Esophagus squamous epithelium (tissue), 5 donors: ENCODE measurements around the gene ATP11A. TPM values are rescaled to one million over a fixed set of nuclear protein-coding genes. Genes with fewer than 3 reads are reported as not detected.

Experiments used
- DNase-seq: peaks from one replicate; lab custom pipeline; 2025; lab: John Stamatoyannopoulos, UW
- H3K27ac ChIP-seq, 4 donors: fragments of 200-600 bp; sonication (generic); one replicate each; pipeline ENCODE4 v1.5.1; 2016 to 2019; ENCODE audit warnings: mild to moderate bottlenecking in 1 of 4
- H3K27me3 ChIP-seq, 4 donors: fragments of 200-600 bp; sonication (generic); 1 replicate in 3 of 4; 2 replicates in 1 of 4; pipeline versions ENCODE4 v1.5.1 to v1.6.0; 2017 to 2021; ENCODE audit warnings: antibody characterized with exemption in 1 of 4
- H3K36me3 ChIP-seq, 3 donors: fragments of 200-600 bp; sonication (generic); one replicate each; pipeline ENCODE4 v1.5.1; 2016 to 2019
- H3K4me1 ChIP-seq, 3 donors: fragments of 200-600 bp; sonication (generic); one replicate each; pipeline ENCODE4 v1.5.1; 2017 to 2019
- H3K4me3 ChIP-seq, 4 donors: fragments of 200-600 bp; sonication (generic); 1 replicate in 3 of 4; 2 replicates in 1 of 4; pipeline ENCODE4 v1.5.1; 2016 to 2019; ENCODE audit warnings: mild to moderate bottlenecking in 2 of 4, moderate library complexity in 1 of 4
- H3K9me3 ChIP-seq, 3 donors: fragments of 200-600 bp; sonication (generic); one replicate each; pipeline ENCODE4 v1.5.1; 2016 to 2019
- POLR2A ChIP-seq, 4 donors: fragments of 450-650 bp; IDR thresholded peaks; one replicate each; pipeline ENCODE4 v1.6.1; 2017; ENCODE audit warnings: antibody characterized with exemption in 4 of 4, mild to moderate bottlenecking in 4 of 4, moderate library complexity in 3 of 4
- WGBS, 2 donors: methylation state at CpG; one replicate each; pipeline ENCODE4 v1.1.5; 2018; 5-methylcytosine and 5-hydroxymethylcytosine counted together
- intact Hi-C: fragments of 100-400 bp; cut with DNase I; formaldehyde crosslinking; loops from one replicate; pipeline ENCODE4 v1.15.0; 2022
- total RNA-seq, 4 donors: library from RNA; depleted of rRNA; stranded (reverse); fragments of >200 nt; gene quantifications; one replicate each; pipeline ENCODE4 v1.1.0, GENCODE V29; 2016
- TF ChIP-seq, protein P1 (sequence below), 6 experiments: fragments of 450-650 bp in 4 of 6; fragments of 200-600 bp in 2 of 6; sonication (generic) in 2 of 6; IDR thresholded peaks; one replicate each; pipeline ENCODE4 v1.5.1; 2016 to 2019; ENCODE audit warnings: antibody characterized with exemption in 6 of 6, mild to moderate bottlenecking in 4 of 6, moderate library complexity in 4 of 6
- donor health status: DM: yes; HTN: yes; CAD: no.

The ATP11A gene
- total RNA-seq, 4 donors from 2014 or later = 9.6 to 20.0 (median 16.1) TPM

DNA sequence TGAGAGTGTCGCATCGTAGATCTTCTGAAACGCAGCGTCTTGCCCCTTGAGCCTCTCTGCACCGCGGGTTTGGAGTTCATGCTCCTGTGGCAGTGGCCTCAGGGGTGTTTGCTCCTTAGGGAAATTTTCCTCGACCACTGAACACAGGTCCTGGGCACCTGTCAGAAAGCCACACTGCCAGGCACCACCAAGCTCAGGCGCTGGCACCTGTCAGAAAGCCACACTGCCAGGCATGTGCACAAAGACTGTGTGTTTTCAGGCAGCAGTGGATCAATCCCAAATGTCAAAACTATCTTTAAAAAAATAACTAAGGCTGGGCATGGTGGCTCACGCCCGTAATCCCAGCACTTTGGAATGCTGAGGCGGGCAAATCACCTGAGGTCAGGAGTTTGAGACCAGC lies 87.1 kb downstream of the ATP11A start:
- H3K4me1 ChIP-seq = peaks cover 0 to 27% (median 6%) of the 10 kb centered on the region in 3 donors
- H3K27ac ChIP-seq = no peak overlapping the region
- no peak overlapping the region for H3K4me3 ChIP-seq
- no peaks in the 10 kb centered on the region for H3K36me3 ChIP-seq
- 99 to 100% methylated on average over 3 to 7 of the region's 11 CpGs for WGBS, 2 donors
- no peaks in the 10 kb centered on the region for H3K27me3 ChIP-seq
- DNase-seq = no peak
- no peaks in the 10 kb centered on the region for H3K9me3 ChIP-seq
- TF ChIP-seq POLR2A (IDR thresholded peaks at IDR 0.05) = no peak
- TF ChIP-seq, protein P1, sequence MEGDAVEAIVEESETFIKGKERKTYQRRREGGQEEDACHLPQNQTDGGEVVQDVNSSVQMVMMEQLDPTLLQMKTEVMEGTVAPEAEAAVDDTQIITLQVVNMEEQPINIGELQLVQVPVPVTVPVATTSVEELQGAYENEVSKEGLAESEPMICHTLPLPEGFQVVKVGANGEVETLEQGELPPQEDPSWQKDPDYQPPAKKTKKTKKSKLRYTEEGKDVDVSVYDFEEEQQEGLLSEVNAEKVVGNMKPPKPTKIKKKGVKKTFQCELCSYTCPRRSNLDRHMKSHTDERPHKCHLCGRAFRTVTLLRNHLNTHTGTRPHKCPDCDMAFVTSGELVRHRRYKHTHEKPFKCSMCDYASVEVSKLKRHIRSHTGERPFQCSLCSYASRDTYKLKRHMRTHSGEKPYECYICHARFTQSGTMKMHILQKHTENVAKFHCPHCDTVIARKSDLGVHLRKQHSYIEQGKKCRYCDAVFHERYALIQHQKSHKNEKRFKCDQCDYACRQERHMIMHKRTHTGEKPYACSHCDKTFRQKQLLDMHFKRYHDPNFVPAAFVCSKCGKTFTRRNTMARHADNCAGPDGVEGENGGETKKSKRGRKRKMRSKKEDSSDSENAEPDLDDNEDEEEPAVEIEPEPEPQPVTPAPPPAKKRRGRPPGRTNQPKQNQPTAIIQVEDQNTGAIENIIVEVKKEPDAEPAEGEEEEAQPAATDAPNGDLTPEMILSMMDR (IDR thresholded peaks at IDR 0.05) = no peak
- intact Hi-C loops = no loop called here

DNA sequence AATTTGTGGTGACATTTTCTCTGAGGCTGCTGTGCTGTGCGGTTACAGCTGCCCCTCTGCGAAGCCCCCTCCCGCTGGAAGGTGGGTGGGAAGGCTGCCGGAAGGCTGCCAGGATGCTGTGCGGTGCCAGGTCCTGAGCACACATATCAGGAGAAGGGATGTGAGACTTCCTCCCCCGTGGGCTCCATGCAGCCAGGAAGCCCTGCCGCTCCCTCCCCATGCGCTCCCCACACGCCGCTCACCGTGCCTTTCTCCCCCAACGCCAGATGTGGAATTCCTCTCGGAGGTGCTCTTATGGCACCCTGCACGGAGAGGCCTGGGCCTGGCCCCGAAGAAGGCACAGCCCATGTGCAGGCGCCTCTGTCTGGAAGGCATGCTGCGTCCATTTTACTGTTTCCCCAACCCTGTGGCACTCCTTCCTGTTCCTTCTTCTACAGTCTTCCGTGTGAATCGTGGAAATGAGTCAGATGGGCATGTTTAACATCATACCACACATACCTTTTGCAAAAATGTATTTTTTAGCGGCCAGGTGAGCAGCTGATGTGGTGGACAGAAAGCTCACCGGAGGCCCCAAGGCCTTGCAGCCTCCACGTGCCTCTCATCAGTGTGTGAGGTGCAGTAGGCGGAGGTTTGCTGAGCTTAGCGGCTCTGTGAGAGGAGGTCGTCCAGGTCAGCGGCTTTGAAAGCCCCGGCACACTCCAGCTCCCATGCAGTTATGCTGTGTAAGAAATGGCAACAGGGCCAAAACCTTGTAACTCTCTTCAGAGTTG lies 88.0 kb downstream of the ATP11A start:
- no peaks in the 10 kb centered on the region for H3K27me3 ChIP-seq
- no peak overlapping the region for H3K4me3 ChIP-seq
- no peak overlapping the region for H3K27ac ChIP-seq
- no peak for DNase-seq
- WGBS, 2 donors = 75 to 82% methylated on average over 22 to 23 of the region's 27 CpGs
- H3K36me3 ChIP-seq = no peaks in the 10 kb centered on the region
- peaks cover 0 to 35% (median 13%) of the 10 kb centered on the region in 3 donors for H3K4me1 ChIP-seq
- intact Hi-C loops = no loop called here
- TF ChIP-seq, protein P1 (IDR thresholded peaks at IDR 0.05) = no peak
- TF ChIP-seq POLR2A (IDR thresholded peaks at IDR 0.05) = no peak
- H3K9me3 ChIP-seq = no peaks in the 10 kb centered on the region

DNA sequence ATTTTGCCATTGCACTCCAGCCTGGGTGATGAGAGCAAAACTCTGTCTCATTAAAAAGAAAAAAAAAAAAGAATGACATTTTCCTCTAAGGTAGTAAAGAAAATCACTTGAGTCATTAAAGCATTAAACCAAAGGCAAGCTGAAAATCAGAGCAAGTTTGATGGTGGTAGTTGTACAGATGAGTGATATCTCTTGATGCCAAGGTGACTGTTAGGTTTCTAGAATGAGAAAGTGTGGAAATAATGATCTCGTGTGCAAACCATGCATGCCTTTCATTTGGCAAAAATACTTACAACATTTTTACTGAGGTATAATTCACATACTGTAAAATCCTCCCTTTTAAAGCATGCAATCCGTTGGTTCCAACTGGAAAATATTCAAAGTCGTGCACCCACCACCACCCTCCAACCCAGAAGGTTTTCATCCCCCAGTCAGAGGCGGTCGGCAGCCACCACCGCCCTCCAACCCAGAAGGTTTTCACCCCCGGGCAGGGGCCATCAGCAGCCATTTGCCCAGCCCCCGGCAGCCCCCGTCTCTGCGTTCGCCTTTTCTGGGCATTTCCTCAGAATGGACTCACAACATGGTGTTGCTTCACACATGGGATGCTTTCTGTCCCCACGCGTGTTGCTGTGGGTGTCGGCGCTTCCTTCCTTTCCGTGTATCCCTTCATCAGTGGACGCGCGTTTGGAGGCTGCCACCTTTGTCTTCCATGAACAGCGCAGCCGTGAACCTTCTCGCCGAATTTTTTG lies 90.2 kb downstream of the ATP11A start:
- no peaks in the 10 kb centered on the region for H3K9me3 ChIP-seq
- H3K4me1 ChIP-seq = peaks cover 0 to 34% (median 11%) of the 10 kb centered on the region in 3 donors
- no peak overlapping the region for H3K27ac ChIP-seq
- DNase-seq = no peak
- 85 to 90% methylated on average over 19 to 23 of the region's 23 CpGs for WGBS, 2 donors
- H3K27me3 ChIP-seq = no peaks in the 10 kb centered on the region
- peaks cover 0 to 3% (median 0%) of the 10 kb centered on the region in 3 donors for H3K36me3 ChIP-seq
- H3K4me3 ChIP-seq = no peak overlapping the region
- intact Hi-C loops = no loop called here
- TF ChIP-seq POLR2A (IDR thresholded peaks at IDR 0.05) = no peak
- TF ChIP-seq, protein P1 (IDR thresholded peaks at IDR 0.05) = no peak

DNA sequence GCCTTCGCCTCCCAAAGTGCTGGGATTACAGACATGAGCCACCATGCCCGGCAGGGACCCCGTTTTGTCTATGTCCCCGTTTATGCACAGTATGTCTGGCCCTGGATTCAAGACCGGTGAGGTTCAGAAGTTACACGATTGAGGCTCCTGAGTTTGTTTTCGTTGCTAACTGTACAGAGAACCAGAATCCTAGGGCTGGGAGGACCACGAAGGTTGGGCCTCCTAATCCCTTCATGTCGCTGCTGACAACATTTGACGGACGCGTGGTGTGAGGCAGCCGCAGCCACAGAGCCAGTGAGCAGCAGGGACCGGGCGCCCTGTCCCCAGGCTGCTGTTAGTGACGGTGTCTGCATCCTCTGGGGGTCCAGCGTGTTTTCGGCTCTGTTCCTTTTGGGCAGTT lies 91.4 kb downstream of the ATP11A start:
- H3K36me3 ChIP-seq = peaks cover 0 to 16% (median 0%) of the 10 kb centered on the region in 3 donors
- no peak overlapping the region for H3K4me3 ChIP-seq
- H3K27me3 ChIP-seq = no peaks in the 10 kb centered on the region
- TF ChIP-seq, protein P1 (IDR thresholded peaks at IDR 0.05) = no peak
- TF ChIP-seq POLR2A (IDR thresholded peaks at IDR 0.05) = no peak
- peaks cover 0 to 34% (median 11%) of the 10 kb centered on the region in 3 donors for H3K4me1 ChIP-seq
- H3K27ac ChIP-seq = no peak overlapping the region
- H3K9me3 ChIP-seq = no peaks in the 10 kb centered on the region
- intact Hi-C loops = no loop called here
- no peak for DNase-seq
- 87 to 99% methylated on average over 4 to 15 of the region's 18 CpGs for WGBS, 2 donors

DNA sequence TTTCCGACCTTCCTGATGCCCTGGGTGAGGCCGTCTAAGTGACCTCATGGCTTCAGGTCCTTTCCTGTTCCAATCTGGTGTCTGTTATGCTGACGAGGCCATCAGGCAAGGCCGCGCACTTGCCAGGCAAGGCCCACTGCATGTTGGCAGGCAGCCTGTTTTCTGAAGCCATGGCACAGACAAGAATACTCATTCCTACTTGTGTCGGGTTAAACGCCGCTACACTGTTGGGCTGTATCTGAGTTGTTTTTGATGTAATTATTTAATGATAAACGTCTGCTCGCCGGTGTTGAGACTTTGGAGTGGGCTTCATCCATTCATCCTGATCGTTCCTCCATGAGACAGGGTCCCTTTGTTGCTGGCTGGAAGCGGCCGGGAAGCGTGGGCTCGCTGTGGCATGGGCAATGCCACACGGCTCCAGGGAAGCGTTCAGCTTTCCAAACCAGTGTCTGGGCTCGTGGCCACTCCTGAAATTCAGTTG lies 92.1 kb downstream of the ATP11A start:
- Histone ChIP-seq H3K36me3 (peaks cover 0 to 22% (median 0%) of the 10 kb centered on the region in 3 donors), H3K4me3 (no peak overlapping the region), H3K27ac (peak overlapping the region in 1 of 4 donors; percentile 71), H3K27me3 (no peaks in the 10 kb centered on the region), H3K9me3 (no peaks in the 10 kb centered on the region), H3K4me1 (peaks cover 0 to 34% (median 11%) of the 10 kb centered on the region in 3 donors)
- intact Hi-C loops = no loop called here
- DNase-seq = no peak
- TF ChIP-seq, protein P1 (IDR thresholded peaks at IDR 0.05) = no peak
- 78% methylated on average over 16 to 19 of the region's 19 CpGs for WGBS, 2 donors
